IMR-90 (cell line): Measurements from ENCODE around the gene LHFPL3.

Experiments used
- CEBPB ChIP-seq: IDR thresholded peaks from 2 replicates; pipeline ENCODE4 v1.6.1; 2012; ENCODE audit warnings: low read depth, low read length, improper control_type of control experiment
- MAZ ChIP-seq: IDR thresholded peaks from 2 replicates; pipeline ENCODE4 v1.6.1; 2012; ENCODE audit warnings: low read depth, mild to moderate bottlenecking, low read length, improper control_type of control experiment, moderate library complexity, borderline replicate concordance
- POLR2A ChIP-seq: IDR thresholded peaks from 2 replicates; pipeline ENCODE4 v1.6.1; 2012; ENCODE audit warnings: mild to moderate bottlenecking, low read depth, low read length
- RAD21 ChIP-seq: IDR thresholded peaks from 2 replicates; pipeline ENCODE4 v1.6.1; 2012; ENCODE audit warnings: low read length, improper control_type of control experiment
- RCOR1 ChIP-seq: IDR thresholded peaks from 2 replicates; pipeline ENCODE4 v1.6.1; 2012; ENCODE audit warnings: mild to moderate bottlenecking, low read length, improper control_type of control experiment; ENCODE audit not compliant: insufficient replicate concordance
- RFX5 ChIP-seq: IDR thresholded peaks from 2 replicates; pipeline ENCODE4 v1.8.0; 2012; ENCODE audit warnings: low read depth, mild to moderate bottlenecking, low read length, moderate library complexity
- TF ChIP-seq, protein P1 (sequence below): conservative IDR thresholded peaks from 2 replicates; pipeline ENCODE4 v1.5.1; 2012; ENCODE audit warnings: mild to moderate bottlenecking, low read depth, low read length, improper control_type of control experiment
- TF ChIP-seq, protein P2 (sequence below): fragments of 150-350 bp; IDR thresholded peaks from 2 replicates; pipeline ENCODE4 v1.6.1; 2017; ENCODE audit warnings: mild to moderate bottlenecking, antibody characterized with exemption, low read length, low read depth

DNA sequence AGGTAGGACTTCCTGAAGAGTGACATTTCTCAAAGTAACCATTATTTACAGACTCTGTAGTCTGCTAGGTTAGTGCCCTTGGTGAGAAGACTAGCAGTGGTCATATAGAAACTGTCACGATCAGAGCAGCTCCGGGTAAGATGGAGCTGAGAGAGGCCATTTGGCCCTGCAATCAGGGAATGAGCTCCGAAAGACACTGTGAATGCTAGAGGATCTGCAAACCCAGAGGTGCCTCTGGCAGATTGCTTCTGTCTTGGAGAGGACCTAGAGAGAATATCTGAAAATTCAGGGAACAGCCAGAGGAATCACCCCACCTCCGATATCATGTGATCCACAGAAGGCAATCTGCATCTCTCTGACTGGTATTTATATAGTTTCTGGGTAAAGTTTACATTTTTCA lies 438.7 kb downstream of the LHFPL3 start:
- TF ChIP-seq, protein P1, sequence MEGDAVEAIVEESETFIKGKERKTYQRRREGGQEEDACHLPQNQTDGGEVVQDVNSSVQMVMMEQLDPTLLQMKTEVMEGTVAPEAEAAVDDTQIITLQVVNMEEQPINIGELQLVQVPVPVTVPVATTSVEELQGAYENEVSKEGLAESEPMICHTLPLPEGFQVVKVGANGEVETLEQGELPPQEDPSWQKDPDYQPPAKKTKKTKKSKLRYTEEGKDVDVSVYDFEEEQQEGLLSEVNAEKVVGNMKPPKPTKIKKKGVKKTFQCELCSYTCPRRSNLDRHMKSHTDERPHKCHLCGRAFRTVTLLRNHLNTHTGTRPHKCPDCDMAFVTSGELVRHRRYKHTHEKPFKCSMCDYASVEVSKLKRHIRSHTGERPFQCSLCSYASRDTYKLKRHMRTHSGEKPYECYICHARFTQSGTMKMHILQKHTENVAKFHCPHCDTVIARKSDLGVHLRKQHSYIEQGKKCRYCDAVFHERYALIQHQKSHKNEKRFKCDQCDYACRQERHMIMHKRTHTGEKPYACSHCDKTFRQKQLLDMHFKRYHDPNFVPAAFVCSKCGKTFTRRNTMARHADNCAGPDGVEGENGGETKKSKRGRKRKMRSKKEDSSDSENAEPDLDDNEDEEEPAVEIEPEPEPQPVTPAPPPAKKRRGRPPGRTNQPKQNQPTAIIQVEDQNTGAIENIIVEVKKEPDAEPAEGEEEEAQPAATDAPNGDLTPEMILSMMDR, result no peak
- TF ChIP-seq RCOR1 (no peak), POLR2A (no peak), MAZ (no peak), RAD21 (no peak), RFX5 (no peak), CEBPB (no peak)
- TF ChIP-seq, protein P2, sequence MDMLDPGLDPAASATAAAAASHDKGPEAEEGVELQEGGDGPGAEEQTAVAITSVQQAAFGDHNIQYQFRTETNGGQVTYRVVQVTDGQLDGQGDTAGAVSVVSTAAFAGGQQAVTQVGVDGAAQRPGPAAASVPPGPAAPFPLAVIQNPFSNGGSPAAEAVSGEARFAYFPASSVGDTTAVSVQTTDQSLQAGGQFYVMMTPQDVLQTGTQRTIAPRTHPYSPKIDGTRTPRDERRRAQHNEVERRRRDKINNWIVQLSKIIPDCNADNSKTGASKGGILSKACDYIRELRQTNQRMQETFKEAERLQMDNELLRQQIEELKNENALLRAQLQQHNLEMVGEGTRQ, result no peak
